ENCODE measurements around the gene GMPPA.
A peak's percentile ranks its signal among the peaks of the same experiment; 100 is the strongest.

Gene GMPPA

DNA sequence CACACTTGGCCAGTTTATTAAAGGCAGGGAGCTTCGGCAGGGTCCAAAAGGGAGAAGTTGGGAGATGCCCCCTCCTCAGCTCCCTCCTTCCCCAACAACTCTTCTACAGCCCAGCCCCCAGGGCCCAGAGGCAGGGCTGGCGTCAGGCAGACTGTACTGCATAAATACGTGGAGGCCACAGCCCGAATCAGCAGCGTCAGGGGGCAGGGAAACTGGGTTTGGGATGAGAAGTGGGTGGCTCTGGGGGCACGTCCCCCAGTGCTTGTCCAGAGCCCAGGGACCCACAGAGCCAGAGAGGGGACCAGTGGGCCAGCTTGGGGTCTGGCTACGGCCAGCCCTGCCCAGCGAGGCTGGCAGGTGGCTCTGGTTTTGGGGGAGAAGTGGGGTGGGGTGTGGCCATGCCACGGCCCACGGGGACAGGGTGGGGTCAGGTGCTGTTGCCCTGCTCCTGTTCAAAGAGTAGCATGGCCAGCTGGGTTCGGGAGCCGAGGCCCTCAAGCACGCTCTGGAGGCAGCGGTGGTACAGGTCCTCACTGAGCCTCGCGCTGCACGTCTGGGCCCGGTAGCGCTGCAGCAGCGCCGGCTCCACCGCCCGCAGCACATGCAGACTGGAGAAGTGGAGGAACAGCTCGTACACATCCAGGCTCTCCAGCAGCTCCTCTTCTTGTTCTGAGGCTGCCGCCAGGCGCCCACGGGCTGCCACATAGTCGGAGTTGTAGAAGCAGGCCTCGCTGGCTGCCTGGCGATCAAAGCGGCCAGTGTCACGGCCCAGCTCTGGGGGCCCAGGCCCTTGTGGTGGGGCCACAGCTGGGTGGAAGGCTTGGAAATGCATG lies 40.5 kb downstream of the GMPPA start:
- TF ChIP-seq POLR2A (IDR thresholded peaks at IDR 0.05; ENCODE audit: extremely low read depth, insufficient read length) (no peak), MYC (IDR thresholded peaks at IDR 0.05; ENCODE audit: low read depth, low read length) (no peak)
- TF ChIP-seq, protein P1, sequence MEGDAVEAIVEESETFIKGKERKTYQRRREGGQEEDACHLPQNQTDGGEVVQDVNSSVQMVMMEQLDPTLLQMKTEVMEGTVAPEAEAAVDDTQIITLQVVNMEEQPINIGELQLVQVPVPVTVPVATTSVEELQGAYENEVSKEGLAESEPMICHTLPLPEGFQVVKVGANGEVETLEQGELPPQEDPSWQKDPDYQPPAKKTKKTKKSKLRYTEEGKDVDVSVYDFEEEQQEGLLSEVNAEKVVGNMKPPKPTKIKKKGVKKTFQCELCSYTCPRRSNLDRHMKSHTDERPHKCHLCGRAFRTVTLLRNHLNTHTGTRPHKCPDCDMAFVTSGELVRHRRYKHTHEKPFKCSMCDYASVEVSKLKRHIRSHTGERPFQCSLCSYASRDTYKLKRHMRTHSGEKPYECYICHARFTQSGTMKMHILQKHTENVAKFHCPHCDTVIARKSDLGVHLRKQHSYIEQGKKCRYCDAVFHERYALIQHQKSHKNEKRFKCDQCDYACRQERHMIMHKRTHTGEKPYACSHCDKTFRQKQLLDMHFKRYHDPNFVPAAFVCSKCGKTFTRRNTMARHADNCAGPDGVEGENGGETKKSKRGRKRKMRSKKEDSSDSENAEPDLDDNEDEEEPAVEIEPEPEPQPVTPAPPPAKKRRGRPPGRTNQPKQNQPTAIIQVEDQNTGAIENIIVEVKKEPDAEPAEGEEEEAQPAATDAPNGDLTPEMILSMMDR (IDR thresholded peaks at IDR 0.05; ENCODE audit: low read depth, low read length): no peak
- TF ChIP-seq, protein P2, sequence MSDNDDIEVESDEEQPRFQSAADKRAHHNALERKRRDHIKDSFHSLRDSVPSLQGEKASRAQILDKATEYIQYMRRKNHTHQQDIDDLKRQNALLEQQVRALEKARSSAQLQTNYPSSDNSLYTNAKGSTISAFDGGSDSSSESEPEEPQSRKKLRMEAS (IDR thresholded peaks at IDR 0.05; ENCODE audit: low read depth, low read length): no peak
- DNase-seq (ENCODE audit: low read depth): no peak
- H3K4me3 ChIP-seq (ENCODE audit: low read depth, low read length): no peak overlapping the region

DNA sequence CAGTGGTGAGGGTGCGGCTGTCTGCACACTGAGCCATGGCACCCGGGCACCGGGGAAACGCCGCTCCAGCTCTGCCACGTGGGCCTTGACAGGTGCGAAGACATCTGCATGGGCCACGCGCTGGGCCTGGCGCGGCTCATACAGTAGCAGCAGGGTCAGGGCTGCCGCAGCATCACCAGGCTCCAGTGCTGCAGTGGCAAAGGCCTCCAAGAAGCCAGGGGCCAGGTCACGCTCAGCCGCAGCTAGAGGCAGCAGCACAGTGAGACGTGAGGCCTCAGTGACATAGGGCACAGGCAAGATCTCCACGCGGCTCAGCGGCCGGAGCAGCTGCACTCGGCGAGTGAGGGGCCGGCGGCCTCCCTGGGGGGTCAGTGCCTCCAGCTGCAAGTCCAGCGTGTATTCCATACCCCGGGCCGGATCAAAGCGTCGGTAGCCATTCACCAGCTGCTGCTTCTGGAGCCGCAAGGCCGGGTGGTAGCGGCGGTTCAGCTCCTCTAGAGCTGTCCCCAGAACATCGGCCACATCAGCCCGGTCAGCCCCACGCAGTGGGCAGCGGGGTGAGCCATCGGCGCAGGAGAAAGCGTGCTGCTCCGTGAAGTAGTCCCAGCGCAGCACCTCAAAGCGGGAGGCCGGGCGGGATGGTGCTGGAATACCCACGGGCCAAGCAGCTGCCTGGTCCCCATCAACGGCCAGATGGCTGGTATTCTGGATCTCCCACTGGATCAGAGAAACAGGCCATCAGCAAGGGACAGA lies 41.4 kb downstream of the GMPPA start:
- no peak overlapping the region for H3K4me3 ChIP-seq (ENCODE audit: low read depth, low read length)
- no peak for DNase-seq (ENCODE audit: low read depth)
- TF ChIP-seq, protein P1 (IDR thresholded peaks at IDR 0.05; ENCODE audit: low read depth, low read length): no peak
- TF ChIP-seq, protein P2 (IDR thresholded peaks at IDR 0.05; ENCODE audit: low read depth, low read length): no peak
- TF ChIP-seq POLR2A (IDR thresholded peaks at IDR 0.05; ENCODE audit: extremely low read depth, insufficient read length) (no peak), MYC (IDR thresholded peaks at IDR 0.05; ENCODE audit: low read depth, low read length) (no peak)

DNA sequence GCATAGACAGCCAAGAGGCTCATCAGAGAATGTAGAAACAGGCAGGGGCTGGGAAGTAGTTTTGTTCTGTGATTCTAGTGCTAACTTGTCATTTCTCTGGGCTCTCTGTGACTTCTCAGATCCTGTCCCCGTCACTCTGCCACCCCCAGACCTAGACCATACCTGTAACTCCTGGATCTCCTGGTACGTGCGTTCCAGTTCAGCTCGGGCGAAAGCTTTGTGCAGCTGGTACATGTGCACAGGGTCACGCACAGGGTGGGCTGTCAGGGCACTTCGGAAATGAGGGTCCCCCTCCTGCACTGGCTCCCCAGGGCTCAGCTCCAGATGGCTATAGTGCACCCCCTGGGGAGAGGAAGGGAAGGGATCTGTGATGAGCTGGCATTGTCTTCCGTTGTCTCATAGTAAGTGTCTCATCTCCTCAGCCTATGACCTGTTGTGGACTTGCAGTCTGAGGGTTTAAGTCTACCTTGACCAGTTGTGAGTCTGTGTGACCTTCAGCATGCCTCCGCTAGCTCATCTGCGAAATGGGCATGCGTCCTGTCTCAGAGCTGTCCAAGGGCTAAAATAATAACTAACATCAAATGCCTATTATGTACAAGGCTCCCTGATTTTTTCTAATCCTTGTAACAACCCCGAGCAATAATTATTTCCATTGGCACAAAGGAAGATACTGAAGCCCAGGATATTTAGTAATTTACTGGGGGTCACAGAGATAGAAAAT lies 42.3 kb downstream of the GMPPA start:
- H3K4me3 ChIP-seq (ENCODE audit: low read depth, low read length): no peak overlapping the region
- TF ChIP-seq POLR2A (IDR thresholded peaks at IDR 0.05; ENCODE audit: extremely low read depth, insufficient read length) (no peak), MYC (IDR thresholded peaks at IDR 0.05; ENCODE audit: low read depth, low read length) (no peak)
- TF ChIP-seq, protein P2 (IDR thresholded peaks at IDR 0.05; ENCODE audit: low read depth, low read length): no peak
- TF ChIP-seq, protein P1 (IDR thresholded peaks at IDR 0.05; ENCODE audit: low read depth, low read length): no peak
- DNase-seq (ENCODE audit: low read depth): no peak

DNA sequence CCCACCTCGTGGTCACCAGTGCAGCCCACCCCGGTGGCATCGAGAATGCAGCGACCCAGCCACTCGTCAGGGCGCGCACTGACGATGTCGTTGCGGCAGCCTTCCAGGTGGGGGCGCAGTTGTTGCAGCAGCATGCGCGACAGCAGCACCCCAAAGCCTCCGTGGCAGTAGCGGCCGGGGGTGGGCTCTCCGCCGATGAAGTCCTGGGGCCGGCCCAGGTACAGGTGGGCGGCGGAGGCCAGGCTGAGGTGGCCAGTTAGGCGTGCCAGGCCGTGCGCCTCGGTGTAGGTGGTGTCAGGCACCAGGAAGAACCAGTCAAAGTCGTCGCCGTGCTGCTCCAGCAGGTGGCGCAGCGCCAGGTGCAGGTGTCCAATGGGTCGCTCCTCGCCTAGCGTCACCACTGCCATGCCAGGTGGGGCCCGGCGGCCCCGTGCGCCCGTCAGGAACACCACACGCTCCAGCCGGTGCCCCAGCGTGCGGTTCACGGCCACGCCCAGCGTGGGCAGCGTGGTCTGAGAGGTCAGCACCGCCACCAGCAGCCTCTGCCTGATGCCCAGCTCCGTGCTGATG lies 43.0 kb downstream of the GMPPA start:
- TF ChIP-seq POLR2A (IDR thresholded peaks at IDR 0.05; ENCODE audit: extremely low read depth, insufficient read length) (no peak), MYC (IDR thresholded peaks at IDR 0.05; ENCODE audit: low read depth, low read length) (peak; percentile 45)
- TF ChIP-seq, protein P1 (IDR thresholded peaks at IDR 0.05; ENCODE audit: low read depth, low read length): peak; percentile 87
- TF ChIP-seq, protein P2 (IDR thresholded peaks at IDR 0.05; ENCODE audit: low read depth, low read length): peak; percentile 62
- H3K4me3 ChIP-seq (ENCODE audit: low read depth, low read length): no peak overlapping the region
- DNase-seq (ENCODE audit: low read depth): peak; percentile 81

GRCh38 chr2:219542931-219543595 lies 44.4 kb downstream of the GMPPA start:
- peak overlapping the region; percentile 46 for H3K4me3 ChIP-seq (ENCODE audit: low read depth, low read length)
- peak; percentile 56 for DNase-seq (ENCODE audit: low read depth)
- TF ChIP-seq, protein P2 (IDR thresholded peaks at IDR 0.05; ENCODE audit: low read depth, low read length): no peak; the same call in 1 of the 2 replicates
- TF ChIP-seq, protein P1 (IDR thresholded peaks at IDR 0.05; ENCODE audit: low read depth, low read length): no peak
- TF ChIP-seq MYC (IDR thresholded peaks at IDR 0.05; ENCODE audit: low read depth, low read length) (no peak), POLR2A (IDR thresholded peaks at IDR 0.05; ENCODE audit: extremely low read depth, insufficient read length) (no peak)
